GM12873 (cell line): ENCODE data around the gene KPNA4.
A peak's percentile ranks its signal among the peaks of the same experiment; 100 is the strongest.

ENCODE experiments used
- TF ChIP-seq, protein P1 (sequence below): IDR thresholded peaks from 2 replicates; pipeline ENCODE4 v1.5.1; 2012; ENCODE audit warnings: low read depth, mild to moderate bottlenecking, moderate library complexity, low read length, control low read depth; ENCODE audit not compliant: insufficient read depth; ENCODE audit errors: missing control alignments

The KPNA4 gene

DNA sequence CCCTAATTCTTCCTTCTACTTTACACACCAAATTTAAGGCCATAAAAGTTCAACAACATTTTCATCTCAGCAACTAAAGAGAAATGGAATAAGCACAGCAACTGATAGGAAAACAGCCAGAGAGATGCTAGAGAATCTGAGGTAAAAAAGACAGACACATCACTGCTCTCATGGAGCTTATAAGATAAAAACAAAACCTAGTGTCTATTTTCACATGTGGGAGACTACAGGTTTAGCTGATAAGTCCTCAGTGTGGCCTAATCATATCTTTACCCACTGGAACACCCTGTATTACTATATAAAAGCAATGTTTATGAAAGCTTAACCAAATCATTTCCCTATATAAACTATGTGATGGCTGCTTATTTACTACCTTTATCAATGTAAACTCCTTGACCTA, 33.0 kb downstream of the KPNA4 start:
- TF ChIP-seq, protein P1, sequence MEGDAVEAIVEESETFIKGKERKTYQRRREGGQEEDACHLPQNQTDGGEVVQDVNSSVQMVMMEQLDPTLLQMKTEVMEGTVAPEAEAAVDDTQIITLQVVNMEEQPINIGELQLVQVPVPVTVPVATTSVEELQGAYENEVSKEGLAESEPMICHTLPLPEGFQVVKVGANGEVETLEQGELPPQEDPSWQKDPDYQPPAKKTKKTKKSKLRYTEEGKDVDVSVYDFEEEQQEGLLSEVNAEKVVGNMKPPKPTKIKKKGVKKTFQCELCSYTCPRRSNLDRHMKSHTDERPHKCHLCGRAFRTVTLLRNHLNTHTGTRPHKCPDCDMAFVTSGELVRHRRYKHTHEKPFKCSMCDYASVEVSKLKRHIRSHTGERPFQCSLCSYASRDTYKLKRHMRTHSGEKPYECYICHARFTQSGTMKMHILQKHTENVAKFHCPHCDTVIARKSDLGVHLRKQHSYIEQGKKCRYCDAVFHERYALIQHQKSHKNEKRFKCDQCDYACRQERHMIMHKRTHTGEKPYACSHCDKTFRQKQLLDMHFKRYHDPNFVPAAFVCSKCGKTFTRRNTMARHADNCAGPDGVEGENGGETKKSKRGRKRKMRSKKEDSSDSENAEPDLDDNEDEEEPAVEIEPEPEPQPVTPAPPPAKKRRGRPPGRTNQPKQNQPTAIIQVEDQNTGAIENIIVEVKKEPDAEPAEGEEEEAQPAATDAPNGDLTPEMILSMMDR, result no peak

DNA sequence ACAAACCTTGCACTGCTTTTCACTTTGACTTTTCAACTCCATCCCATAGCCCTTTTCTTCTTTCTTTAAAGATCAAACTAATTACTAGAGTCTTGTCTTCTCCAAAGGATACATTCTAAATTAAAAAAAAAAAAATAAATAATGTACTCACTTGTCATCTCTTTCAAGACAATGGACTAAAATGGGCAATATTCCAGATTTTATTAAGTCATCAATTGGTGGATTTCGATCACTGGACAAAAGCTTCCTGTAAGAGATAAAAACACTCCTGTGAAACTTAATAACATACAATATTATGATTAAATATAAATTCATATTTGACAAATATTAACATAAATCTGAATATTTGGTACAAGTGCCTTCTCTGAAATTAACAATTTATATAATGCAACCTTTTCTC, 34.1 kb downstream of the KPNA4 start:
- TF ChIP-seq, protein P1, result no peak

DNA sequence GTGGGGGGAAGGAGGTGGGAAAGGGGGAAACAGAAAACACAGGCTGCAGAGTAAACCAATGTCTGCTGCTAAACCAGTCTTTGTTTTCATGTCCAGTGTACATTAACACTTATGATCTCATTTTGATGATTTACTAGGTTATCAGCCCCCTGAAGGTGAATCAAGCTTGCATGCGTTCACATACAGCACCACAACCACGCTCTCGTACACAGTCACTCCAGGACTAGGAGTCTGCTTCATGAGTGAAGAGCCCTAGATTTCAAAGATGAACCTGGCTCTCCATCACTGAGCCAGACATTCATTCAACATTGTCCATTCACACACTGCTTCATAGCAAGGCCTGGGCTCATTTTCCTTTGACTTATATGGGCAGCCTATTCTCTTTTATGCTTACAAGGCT, 64.0 kb downstream of the KPNA4 start:
- TF ChIP-seq, protein P1, result no peak

DNA sequence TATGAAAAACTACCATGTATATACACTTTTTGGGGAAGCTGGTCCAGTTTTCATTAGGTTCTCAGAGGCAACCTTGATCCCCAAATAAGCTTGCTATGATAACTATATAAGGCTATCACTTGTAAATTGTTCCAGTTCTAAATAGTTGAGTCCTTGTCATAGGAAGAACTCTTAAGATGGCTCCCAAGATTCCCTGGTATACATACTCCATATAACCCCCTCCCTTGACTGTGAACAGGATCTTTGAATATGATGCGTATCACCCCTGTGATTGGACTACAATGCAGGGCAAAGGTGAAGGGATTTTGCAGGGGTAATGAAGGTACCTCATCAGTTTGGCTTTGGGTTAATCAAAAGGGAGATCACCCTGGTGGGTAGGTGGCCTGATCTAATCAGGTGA, 67.2 kb downstream of the KPNA4 start:
- TF ChIP-seq, protein P1, result no peak

DNA sequence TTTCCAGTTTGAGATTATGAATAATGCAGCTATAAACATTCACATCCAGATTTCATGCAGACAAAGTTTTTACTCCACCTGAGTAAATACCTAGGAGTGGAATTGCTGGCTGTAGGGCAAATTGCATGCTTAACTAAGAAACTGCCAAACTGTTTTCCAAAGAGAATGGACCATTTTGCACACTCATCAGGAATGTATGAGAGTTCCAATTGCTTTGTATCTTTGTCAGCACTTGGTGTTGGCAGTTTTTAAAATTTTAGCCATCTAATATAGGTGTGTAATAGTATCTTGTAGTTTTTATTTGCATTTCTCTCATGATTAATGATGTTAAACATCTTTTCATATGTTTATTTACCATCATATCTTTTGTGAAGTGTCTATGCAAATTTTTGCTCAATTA, 75.2 kb downstream of the KPNA4 start:
- TF ChIP-seq, protein P1, result no peak

DNA sequence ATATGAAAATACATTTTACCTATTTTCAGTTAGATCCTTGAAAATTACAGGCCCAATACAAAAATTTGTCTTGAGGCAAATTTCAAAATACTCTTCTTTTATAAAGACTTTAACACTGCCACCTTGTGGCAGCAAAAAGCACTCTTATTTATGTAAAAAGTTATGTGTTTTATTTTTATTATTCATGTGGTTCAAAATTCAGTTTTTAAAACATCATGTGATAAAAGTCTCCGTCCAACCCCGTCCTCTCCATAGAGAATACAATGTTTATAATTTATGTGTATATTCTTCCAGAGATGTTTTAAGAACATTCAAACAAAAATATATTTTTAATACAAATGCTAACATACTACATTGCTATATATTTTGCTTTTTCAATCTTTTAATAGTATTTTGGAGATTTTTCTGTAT, 78.9 kb downstream of the KPNA4 start:
- TF ChIP-seq, protein P1, result peak; percentile 30

DNA sequence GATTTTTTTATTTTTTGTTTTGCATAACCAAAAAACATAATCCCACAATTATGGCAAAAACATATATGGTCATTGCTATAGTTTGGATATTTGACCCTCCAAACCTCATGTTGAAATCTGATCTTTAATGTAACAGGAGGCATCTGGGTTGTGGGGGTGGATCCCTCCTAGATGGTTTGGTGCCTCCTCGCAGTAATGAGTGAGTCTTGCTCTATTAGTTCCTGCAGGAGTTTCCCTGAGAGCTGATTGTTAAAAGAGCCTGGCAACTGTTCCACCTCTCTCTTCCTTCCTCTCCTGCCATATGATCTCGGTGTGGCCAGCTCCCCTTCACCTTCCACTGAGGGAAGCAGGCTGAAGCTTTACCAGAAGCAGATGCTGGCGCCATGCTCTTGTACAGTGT, 82.6 kb downstream of the KPNA4 start:
- TF ChIP-seq, protein P1, result no peak
